ENCODE measurements around the gene TTC22. TPM values are rescaled to one million over a fixed set of nuclear protein-coding genes. Genes with fewer than 3 reads are reported as not detected.

The TTC22 gene
- total RNA-seq, 1 donor from 2014 or later = not detected

DNA sequence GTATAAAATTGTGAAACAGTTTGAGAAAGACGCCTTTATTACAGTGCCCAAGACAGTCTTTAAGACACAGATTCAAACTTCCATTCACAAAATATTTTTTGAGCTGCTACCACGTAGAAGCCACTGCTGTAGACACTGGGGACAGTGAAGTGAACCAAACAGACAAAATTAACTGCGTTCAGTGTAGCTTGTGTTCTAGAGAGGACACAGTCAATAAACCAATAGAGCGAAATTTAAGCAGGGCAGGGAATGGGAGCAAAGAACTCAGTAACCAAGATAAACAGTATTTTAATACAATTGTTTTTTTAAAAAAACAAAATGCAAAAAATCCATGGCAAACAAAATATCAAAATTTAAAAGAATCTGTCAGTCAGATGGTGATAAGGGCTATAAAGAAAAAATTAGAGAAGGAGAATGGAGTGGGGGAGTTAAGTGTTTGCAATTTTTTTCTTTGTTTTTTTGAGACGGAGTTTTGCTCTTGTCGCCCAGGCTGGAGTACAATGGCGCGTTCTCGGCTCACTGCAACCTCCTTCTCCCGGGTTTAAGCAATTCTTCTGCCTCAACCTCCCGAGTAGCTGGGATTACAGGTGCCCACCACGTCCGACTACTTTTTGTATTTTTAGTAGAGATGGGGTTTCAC is 36.1 kb downstream of the TTC22 start:
- Mint-ChIP-seq H3K9me3 (ENCODE audit: unreplicated experiment) (no peaks in the 10 kb centered on the region), H3K4me3 (ENCODE audit: unreplicated experiment) (peak overlapping the region; percentile 95), H3K27me3 (ENCODE audit: unreplicated experiment) (no peaks in the 10 kb centered on the region), H3K36me3 (ENCODE audit: low read depth, unreplicated experiment) (no peaks in the 10 kb centered on the region), H3K27ac (ENCODE audit: unreplicated experiment) (peak overlapping the region; percentile 88), H3K4me1 (ENCODE audit: unreplicated experiment) (peaks cover 12% of the 10 kb centered on the region)
- no peak for TF ChIP-seq CTCF (IDR thresholded peaks at IDR 0.05; ENCODE audit: unreplicated experiment)
- no peak for DNase-seq (ENCODE audit: low spot score)

- H3K36me3 Mint-ChIP-seq (ENCODE audit: low read depth, unreplicated experiment) = peaks cover under 1% of the 10 kb centered on the region
- H3K27me3 Mint-ChIP-seq (ENCODE audit: unreplicated experiment) = no peaks in the 10 kb centered on the region
- peak within 1 kb of the TSS; percentile 95 for H3K4me3 Mint-ChIP-seq (ENCODE audit: unreplicated experiment)
- peak within 1 kb of the TSS; percentile 88 for H3K27ac Mint-ChIP-seq (ENCODE audit: unreplicated experiment)
- no peaks in the 10 kb centered on the region for H3K9me3 Mint-ChIP-seq (ENCODE audit: unreplicated experiment)
- DNase-seq (ENCODE audit: low spot score) = peak; percentile 97
- no peak for TF ChIP-seq CTCF (IDR thresholded peaks at IDR 0.05; ENCODE audit: unreplicated experiment)
- peaks cover 12% of the 10 kb centered on the region for H3K4me1 Mint-ChIP-seq (ENCODE audit: unreplicated experiment)
Measured at GRCh38 chr1:54764133-54764921, 36.8 kb downstream of the TTC22 start, which contains the start of gene PARS2. TSS of gene PARS2 (minus strand) at chr1:54764523. CDS start at chr1:54759161, 5,362 bp downstream.

DNA sequence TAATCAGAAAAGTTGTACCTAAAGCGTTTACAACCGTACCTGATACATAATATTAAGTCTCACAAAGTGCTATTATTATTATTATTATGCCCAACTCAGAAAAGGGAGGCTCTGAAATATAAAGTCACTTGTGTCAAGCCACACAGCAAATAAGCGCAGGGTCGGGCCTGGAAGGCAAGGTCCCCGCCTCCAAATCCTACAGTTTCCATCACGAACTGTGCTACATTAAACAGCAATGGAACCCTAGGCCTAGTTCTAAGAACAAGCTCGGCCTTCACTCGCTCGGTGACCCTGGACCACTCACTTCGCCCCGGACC is 37.3 kb downstream of the TTC22 start:
- Mint-ChIP-seq H3K4me1 (ENCODE audit: unreplicated experiment) (peaks cover 12% of the 10 kb centered on the region), H3K36me3 (ENCODE audit: low read depth, unreplicated experiment) (peaks cover 4% of the 10 kb centered on the region), H3K27ac (ENCODE audit: unreplicated experiment) (peak overlapping the region; percentile 88), H3K4me3 (ENCODE audit: unreplicated experiment) (peak overlapping the region; percentile 95), H3K9me3 (ENCODE audit: unreplicated experiment) (no peaks in the 10 kb centered on the region), H3K27me3 (ENCODE audit: unreplicated experiment) (no peaks in the 10 kb centered on the region)
- TF ChIP-seq CTCF (IDR thresholded peaks at IDR 0.05; ENCODE audit: unreplicated experiment) = no peak
- DNase-seq (ENCODE audit: low spot score) = no peak

DNA sequence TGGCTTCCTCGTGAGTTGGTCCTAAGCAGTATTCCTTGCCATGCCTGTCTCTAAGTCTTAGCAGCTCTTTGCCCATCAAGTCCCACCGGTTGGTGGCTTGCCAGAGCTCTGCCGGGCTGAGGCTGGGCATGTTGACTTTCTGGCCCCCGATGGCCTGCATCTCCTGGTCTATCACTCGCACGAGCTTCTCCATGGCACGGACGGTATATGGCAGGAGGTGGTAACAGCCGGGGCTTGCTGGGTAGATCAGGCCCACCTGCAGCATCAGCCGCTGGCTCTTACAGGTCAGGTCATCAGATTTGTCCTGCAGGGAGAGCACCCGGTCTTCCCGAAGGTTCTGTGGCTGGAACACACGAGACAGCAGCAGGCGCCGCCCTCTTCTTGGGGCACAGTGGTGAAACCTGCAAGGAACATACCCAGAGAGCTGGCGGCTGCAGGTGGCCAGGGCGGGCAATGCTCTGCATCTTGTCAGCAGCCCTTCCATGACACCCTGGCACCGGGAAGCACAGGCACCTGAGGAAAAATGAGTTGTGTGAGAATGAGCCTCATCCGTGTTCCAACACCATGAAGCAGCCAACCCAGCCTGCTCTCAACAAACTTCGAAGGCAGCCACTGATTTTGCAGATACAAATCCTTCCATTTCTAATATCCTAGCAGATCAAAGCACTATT is 42.3 kb downstream of the TTC22 start:
- no peak overlapping the region for H3K27ac Mint-ChIP-seq (ENCODE audit: unreplicated experiment)

More for the DNA sequence above, 42.3 kb downstream of the TTC22 start:
- Mint-ChIP-seq H3K9me3 (ENCODE audit: unreplicated experiment) (no peaks in the 10 kb centered on the region), H3K27me3 (ENCODE audit: unreplicated experiment) (no peaks in the 10 kb centered on the region), H3K4me3 (ENCODE audit: unreplicated experiment) (no peak overlapping the region), H3K36me3 (ENCODE audit: low read depth, unreplicated experiment) (peaks cover 8% of the 10 kb centered on the region), H3K4me1 (ENCODE audit: unreplicated experiment) (no peaks in the 10 kb centered on the region)
- no peak for TF ChIP-seq CTCF (IDR thresholded peaks at IDR 0.05; ENCODE audit: unreplicated experiment)
- no peak for DNase-seq (ENCODE audit: low spot score)

All from endothelial cell (in vitro differentiated cells).